Measurements from ENCODE around the gene HBG1. TPM values are rescaled to one million over a fixed set of nuclear protein-coding genes. Genes with fewer than 3 reads are reported as not detected.

Gene HBG1
- total RNA-seq, 1 donor from 2014 or later = 2.5 TPM

DNA sequence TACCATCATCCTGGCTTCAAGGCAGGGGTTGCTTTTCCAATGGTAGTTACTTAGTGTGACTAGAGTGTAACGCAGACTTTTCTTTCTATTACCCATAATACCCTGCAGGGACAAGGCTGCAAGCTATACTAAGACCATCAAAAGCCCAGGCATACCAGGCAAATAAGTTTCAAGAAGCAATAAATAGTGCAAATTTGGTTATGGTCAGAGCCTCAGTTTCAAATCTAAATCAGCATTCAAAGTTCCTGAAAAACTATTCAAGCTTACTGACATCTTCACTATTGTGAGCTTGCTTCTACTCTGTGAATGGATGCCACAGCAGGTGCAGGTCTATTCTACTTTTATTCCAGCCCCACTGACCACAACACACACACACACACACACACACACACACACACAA, 20.3 kb downstream of the HBG1 start:
- ATAC-seq = no peak
- no peak for DNase-seq (ENCODE audit: low spot score)

DNA sequence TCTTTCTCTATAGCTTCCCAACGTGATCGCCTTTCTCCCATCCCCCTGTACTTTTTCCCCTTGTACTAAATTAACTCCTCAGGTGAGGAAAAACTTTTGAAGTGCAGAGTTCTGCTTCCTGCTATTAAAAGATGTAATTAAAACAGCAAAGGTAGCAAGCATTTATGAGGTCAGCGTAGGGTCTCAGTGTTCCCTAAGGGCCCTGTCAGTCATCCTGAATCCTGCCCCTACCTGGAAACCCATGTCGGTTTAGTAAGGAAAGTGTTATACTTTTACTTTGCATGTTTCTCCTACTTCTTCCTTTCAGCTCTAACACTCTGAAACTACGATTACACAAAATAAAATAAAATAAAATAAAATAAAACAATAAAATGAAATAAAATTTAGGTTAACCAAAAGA, 21.5 kb downstream of the HBG1 start:
- ATAC-seq = no peak
- no peak for DNase-seq (ENCODE audit: low spot score)

DNA sequence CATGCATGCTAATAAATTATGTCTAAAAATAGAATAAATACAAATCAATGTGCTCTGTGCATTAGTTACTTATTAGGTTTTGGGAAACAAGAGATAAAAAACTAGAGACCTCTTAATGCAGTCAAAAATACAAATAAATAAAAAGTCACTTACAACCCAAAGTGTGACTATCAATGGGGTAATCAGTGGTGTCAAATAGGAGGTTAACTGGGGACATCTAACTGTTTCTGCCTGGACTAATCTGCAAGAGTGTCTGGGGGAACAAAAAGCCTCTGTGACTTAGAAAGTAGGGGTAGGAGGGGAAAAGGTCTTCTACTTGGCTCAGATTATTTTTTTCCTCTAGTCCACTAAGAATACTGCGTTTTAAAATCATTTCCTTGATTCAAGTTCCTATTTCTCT, 22.0 kb downstream of the HBG1 start:
- DNase-seq (ENCODE audit: low spot score) = no peak
- no peak for ATAC-seq

DNA sequence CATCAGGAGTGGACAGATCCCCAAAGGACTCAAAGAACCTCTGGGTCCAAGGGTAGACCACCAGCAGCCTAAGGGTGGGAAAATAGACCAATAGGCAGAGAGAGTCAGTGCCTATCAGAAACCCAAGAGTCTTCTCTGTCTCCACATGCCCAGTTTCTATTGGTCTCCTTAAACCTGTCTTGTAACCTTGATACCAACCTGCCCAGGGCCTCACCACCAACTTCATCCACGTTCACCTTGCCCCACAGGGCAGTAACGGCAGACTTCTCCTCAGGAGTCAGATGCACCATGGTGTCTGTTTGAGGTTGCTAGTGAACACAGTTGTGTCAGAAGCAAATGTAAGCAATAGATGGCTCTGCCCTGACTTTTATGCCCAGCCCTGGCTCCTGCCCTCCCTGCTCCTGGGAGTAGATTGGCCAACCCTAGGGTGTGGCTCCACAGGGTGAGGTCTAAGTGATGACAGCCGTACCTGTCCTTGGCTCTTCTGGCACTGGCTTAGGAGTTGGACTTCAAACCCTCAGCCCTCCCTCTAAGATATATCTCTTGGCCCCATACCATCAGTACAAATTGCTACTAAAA, 22.8 kb downstream of the HBG1 start, which contains the start of gene HBB:
HBB (minus strand) TSS at position 340 of the 579 bp plus-strand sequence; CDS start at position 290, 50 bp downstream.
- no peak for DNase-seq (ENCODE audit: low spot score)
- no peak for ATAC-seq

DNA sequence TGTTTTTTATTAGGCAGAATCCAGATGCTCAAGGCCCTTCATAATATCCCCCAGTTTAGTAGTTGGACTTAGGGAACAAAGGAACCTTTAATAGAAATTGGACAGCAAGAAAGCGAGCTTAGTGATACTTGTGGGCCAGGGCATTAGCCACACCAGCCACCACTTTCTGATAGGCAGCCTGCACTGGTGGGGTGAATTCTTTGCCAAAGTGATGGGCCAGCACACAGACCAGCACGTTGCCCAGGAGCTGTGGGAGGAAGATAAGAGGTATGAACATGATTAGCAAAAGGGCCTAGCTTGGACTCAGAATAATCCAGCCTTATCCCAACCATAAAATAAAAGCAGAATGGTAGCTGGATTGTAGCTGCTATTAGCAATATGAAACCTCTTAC, 24.2 kb downstream of the HBG1 start:
- no peak for DNase-seq (ENCODE audit: low spot score)
- ATAC-seq = no peak

DNA sequence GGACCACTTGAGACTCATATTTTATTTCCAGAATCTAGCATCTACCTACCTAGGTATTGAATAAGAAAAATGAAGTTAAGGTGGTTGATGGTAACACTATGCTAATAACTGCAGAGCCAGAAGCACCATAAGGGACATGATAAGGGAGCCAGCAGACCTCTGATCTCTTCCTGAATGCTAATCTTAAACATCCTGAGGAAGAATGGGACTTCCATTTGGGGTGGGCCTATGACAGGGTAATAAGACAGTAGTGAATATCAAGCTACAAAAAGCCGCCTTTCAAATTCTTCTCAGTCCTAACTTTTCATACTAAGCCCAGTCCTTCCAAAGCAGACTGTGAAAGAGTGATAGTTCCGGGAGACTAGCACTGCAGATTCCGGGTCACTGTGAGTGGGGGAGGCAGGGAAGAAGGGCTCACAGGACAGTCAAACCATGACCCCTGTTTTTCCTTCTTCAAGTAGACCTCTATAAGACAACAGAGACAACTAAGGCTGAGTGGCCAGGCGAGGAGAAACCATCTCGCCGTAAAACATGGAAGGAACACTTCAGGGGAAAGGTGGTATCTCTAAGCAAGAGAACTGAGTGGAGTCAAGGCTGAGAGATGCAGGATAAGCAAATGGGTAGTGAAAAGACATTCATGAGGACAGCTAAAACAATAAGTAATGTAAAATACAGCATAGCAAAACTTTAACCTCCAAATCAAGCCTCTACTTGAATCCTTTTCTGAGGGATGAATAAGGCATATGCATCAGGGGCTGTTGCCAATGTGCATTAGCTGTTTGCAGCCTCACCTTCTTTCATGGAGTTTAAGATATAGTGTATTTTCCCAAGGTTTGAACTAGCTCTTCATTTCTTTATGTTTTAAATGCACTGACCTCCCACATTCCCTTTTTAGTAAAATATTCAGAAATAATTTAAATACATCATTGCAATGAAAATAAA, 24.8 kb downstream of the HBG1 start:
- no peak for ATAC-seq

DNA sequence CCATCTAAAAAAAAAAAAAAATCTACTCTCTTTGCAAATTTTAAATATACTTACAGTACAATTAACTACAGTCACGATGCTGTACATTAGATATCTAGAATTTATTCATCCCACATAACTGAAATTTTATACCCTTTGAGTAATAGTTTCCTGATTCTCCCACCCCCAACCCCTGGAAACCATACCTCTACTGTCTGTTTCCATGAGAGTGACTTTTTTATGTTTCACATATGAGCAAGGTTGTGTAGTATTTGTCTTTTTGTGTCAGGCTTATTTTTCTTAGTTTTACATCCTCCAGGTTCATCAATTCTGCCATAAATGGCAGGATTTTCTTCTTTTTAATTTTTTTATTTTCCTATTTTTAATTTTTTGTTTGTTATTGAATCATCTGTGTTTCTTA, 26.0 kb downstream of the HBG1 start:
- ATAC-seq (no peak), DNase-seq (ENCODE audit: low spot score) (no peak)

More for the DNA sequence above, 24.8 kb downstream of the HBG1 start:
- no peak for DNase-seq (ENCODE audit: low spot score)

DNA sequence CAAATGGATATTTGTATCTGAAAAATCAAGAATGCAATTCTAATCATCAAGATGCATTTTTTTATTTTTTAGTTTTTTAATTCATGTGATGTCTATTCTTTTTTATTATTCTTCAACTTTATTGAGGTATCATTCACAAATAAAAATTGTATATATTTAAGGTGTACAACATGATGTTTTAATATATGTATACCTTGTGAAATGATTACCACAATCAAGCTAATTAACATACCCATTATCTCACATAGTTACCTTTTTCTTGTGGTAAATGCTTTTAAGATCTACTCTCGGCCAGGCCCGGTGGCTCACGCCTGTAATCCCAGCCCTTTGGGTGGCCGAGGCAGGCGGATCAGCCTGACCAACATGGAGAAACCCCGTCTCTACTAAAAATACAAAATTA, 26.5 kb downstream of the HBG1 start:
- ATAC-seq = no peak

DNA sequence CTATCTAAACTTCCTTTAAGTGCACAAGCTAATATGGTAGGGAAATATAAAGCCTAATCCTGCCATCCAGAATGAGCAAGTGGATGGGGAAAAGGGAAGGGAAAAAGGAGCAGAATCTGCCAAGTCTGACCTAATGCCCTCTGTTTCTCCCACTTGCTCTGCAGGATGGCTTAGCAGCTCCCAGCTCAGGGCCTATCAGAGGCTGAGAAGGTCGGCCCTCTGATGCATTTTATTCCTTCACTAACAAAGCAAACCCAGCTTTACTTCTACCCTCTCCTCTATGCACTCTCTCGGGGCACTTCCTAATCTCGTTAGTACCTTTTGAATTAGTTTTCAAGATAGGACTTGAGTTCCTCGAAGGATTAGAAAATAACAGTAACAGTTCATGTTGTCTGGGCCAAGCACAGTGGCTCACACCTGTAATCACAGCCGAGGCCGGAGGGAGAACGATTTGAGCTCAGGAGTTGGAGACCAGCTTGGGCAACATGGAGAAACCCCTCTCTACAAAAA, 39.2 kb downstream of the HBG1 start:
- ATAC-seq (no peak), DNase-seq (ENCODE audit: low spot score) (no peak)

More for the DNA sequence above, 26.5 kb downstream of the HBG1 start:
- DNase-seq (ENCODE audit: low spot score) = no peak

DNA sequence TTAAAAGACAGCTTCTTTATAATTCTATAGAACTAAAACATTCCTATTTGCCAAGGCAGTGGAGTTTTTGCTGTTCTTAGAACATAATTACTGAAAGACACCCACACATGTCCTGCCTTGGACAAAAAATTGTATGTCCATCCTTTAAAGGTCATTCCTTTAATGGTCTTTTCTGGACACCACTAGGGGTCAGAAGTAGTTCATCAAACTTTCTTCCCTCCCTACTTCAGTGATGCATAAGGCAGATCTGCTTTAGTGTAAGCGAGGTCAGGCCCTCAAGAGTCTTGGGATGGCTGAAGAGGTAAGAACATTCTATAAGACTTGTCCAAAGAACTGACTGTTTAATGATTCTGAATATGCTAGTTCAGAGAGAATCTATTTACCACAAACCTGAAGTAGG, 44.9 kb downstream of the HBG1 start:
- peak; percentile 71 for ATAC-seq
- DNase-seq (ENCODE audit: low spot score) = no peak

DNA sequence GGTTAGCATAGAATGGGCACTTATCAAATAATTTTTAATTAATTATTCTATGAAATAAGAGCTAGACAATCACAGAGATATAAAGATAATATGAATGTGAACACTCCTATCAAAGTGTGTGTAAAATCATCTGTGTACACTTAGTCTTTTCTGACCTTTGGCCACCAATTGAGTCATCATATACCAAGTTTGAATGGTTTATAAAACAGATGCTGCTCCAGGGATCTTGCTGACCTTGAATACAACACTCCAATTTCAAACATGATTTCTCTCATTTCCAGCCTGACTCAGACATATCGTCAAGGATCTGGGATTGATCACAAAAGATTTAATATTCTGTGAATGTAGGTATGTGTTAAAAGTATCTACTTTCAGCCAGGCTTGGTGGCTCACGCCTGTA, 46.3 kb downstream of the HBG1 start:
- DNase-seq (ENCODE audit: low spot score) = no peak

DNA sequence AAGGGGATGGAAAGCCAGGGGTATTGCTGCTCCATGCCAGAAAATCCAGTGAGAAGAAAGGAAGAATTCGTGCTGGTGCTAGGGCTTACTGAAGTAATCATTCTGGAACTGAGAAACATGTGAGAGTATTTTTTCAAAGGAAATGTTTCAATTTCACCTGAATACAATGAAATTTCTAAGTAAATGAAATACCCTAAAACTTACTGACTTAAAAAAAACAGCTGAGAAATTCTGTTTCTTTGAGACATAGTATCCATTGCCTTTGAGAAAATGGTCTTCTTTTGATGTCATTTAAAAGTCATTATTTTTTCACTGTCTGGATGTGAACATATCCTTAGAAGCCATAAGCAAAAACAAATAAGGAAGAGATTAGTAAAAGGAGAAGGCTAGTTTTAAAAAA, 49.1 kb downstream of the HBG1 start, which contains the start of gene OR51V1:
OR51V1 (minus strand) TSS at position 101 of the 400 bp plus-strand sequence; CDS start at position 101, 0 bp downstream.
- DNase-seq (ENCODE audit: low spot score) = no peak
- no peak for ATAC-seq

More for the DNA sequence above, 46.3 kb downstream of the HBG1 start:
- no peak for ATAC-seq

DNA sequence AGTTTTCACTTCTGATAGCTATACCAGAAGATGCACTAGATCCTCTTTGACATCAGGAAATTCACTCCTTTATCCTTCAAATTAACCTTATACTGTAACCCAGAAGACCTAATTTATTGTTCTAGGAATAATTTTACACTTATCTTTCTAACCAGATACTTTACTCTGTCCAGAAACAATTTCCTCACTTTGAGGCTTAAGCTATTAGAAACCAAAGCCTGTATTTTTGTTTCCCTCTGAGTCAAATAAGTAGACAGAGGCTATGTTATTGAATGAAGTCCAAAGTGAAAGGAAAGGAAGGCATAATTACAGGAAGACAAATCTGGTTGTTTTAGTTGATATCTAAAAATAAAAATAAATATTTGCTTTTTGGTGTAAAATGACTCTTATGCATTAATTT, 51.4 kb downstream of the HBG1 start:
- no peak for ATAC-seq
- no peak for DNase-seq (ENCODE audit: low spot score)

Other genes starting within 250 kb of the HBG1 start
- not detected for gene OR52J3, start 203.3 kb downstream of the HBG1 start, total RNA-seq
- not detected for gene OR52E2, start 190.2 kb downstream of the HBG1 start, total RNA-seq
- not detected for gene OR52E1, start 180.3 kb downstream of the HBG1 start, total RNA-seq
- gene OR52A5, start 111.5 kb downstream of the HBG1 start, total RNA-seq = not detected
- gene OR52A1, start 95.1 kb downstream of the HBG1 start, total RNA-seq = not detected
- gene OR51V1, start 49.2 kb downstream of the HBG1 start, total RNA-seq = not detected
- gene HBB, start 22.8 kb downstream of the HBG1 start, total RNA-seq = 143 TPM
- 2.1 TPM for gene HBD, start 15.4 kb downstream of the HBG1 start, total RNA-seq
- gene HBG2, start 4.9 kb upstream of the HBG1 start, total RNA-seq = 7.6 TPM
- gene HBE1, start 20.1 kb upstream of the HBG1 start, total RNA-seq = 1.9 TPM
- gene OR51B4, start 52.1 kb upstream of the HBG1 start, total RNA-seq = not detected
- not detected for gene OR51B2, start 74.4 kb upstream of the HBG1 start, total RNA-seq
- gene OR51B5, start 93.7 kb upstream of the HBG1 start, total RNA-seq = 0.15 TPM
- not detected for gene OR51B6, start 101.7 kb upstream of the HBG1 start, total RNA-seq
- gene OR51M1, start 134.0 kb upstream of the HBG1 start, total RNA-seq = not detected
- gene OR51Q1, start 172.3 kb upstream of the HBG1 start, total RNA-seq = not detected
- not detected for gene OR51I1, start 191.7 kb upstream of the HBG1 start, total RNA-seq
- not detected for gene OR51I2, start 199.5 kb upstream of the HBG1 start, total RNA-seq
- not detected for gene OR52D1, start 238.8 kb upstream of the HBG1 start, total RNA-seq